CD8-positive, alpha-beta memory T cell (primary cell): ENCODE data around the gene TSPAN19. TPM values are rescaled to one million over a fixed set of nuclear protein-coding genes. Genes with fewer than 3 reads are reported as not detected.

Source experiments
- CTCF ChIA-PET: fragments of 350-600 bp; sonication (Branson Sonifier 250); formaldehyde crosslinking; loops from one replicate; lab custom pipeline; 2021; ENCODE audit warnings: antibody characterized with exemption; lab: Charles Lee
- POLR2A ChIA-PET: fragments of 350-600 bp; sonication (Branson Sonifier 250); formaldehyde crosslinking; loops from one replicate; lab custom pipeline; 2021; ENCODE audit warnings: antibody characterized with exemption; lab: Charles Lee
- DNase-seq, 5 donors: peaks; one replicate each; pipeline versions ENCODE4 v3.0.0 to v3.0.0-alpha.2; 2020 to 2022; ENCODE audit warnings: mixed read lengths in 1 of 5
- H3K27ac ChIP-seq: one replicate; pipeline ENCODE4 v1.7.0; 2013; ENCODE audit warnings: low read depth, mild to moderate bottlenecking, low read length, moderate library complexity
- H3K27me3 ChIP-seq: 2 replicates; pipeline ENCODE4 v1.7.0; 2013; ENCODE audit warnings: low read length, mild to moderate bottlenecking; ENCODE audit not compliant: insufficient read depth, poor library complexity, severe bottlenecking
- H3K36me3 ChIP-seq: 2 replicates; pipeline ENCODE4 v1.7.0; 2013; ENCODE audit warnings: mild to moderate bottlenecking, low read length, moderate library complexity; ENCODE audit not compliant: insufficient read depth
- H3K4me1 ChIP-seq: 2 replicates; pipeline ENCODE4 v1.7.0; 2013; ENCODE audit warnings: mild to moderate bottlenecking, low read length, moderate library complexity; ENCODE audit not compliant: insufficient read depth
- H3K4me3 ChIP-seq: 2 replicates; pipeline ENCODE4 v1.7.0; 2013; ENCODE audit warnings: mild to moderate bottlenecking, low read length
- H3K9me3 ChIP-seq: 2 replicates; pipeline ENCODE4 v1.7.0; 2013; ENCODE audit warnings: mild to moderate bottlenecking, low read length
- H3K27ac Mint-ChIP-seq, 8 donors: one replicate each; pipeline ENCODE4 v1.8.0; 2020 to 2021; ENCODE audit warnings: mixed read lengths in 8 of 8, mild to moderate bottlenecking in 6 of 8, inconsistent platforms in 3 of 8, moderate library complexity in 3 of 8
- H3K27me3 Mint-ChIP-seq, 2 donors: one replicate each; pipeline ENCODE4 v1.8.0; 2020 to 2021; ENCODE audit warnings: mixed read lengths in 2 of 2, mild to moderate bottlenecking in 1 of 2, moderate library complexity in 1 of 2
- H3K36me3 Mint-ChIP-seq, 3 donors: one replicate each; pipeline ENCODE4 v1.8.0; 2020 to 2021; ENCODE audit warnings: mixed read lengths in 3 of 3, inconsistent platforms in 1 of 3, mild to moderate bottlenecking in 1 of 3
- H3K4me1 Mint-ChIP-seq, 3 donors: one replicate each; pipeline ENCODE4 v1.8.0; 2020 to 2021; ENCODE audit warnings: mixed read lengths in 3 of 3, inconsistent platforms in 1 of 3, mild to moderate bottlenecking in 1 of 3
- H3K4me3 Mint-ChIP-seq, 7 donors: one replicate each; pipeline ENCODE4 v1.8.0; 2020 to 2021; ENCODE audit warnings: mixed read lengths in 7 of 7, mild to moderate bottlenecking in 6 of 7, moderate library complexity in 4 of 7, inconsistent platforms in 2 of 7
- H3K9me3 Mint-ChIP-seq, 5 donors: one replicate each; pipeline ENCODE4 v1.8.0; 2020 to 2022; ENCODE audit warnings: mixed read lengths in 5 of 5, mild to moderate bottlenecking in 3 of 5, moderate library complexity in 2 of 5, inconsistent platforms in 1 of 5
- polyA plus RNA-seq: library from polyadenylated mRNA; unstranded; fragments of 300-500 nt; fragmentation: Illumina TruSeq; gene quantifications from one replicate; pipeline ENCODE4 v1.2.3, GENCODE V29; 2021
- total RNA-seq, 2 experiments: library from RNA; stranded (reverse); gene quantifications; one replicate each; pipeline ENCODE4 v1.2.3, GENCODE V29; 2021

The TSPAN19 gene
- total and polyA plus RNA-seq, 3 experiments from 2014 or later, result not detected

DNA sequence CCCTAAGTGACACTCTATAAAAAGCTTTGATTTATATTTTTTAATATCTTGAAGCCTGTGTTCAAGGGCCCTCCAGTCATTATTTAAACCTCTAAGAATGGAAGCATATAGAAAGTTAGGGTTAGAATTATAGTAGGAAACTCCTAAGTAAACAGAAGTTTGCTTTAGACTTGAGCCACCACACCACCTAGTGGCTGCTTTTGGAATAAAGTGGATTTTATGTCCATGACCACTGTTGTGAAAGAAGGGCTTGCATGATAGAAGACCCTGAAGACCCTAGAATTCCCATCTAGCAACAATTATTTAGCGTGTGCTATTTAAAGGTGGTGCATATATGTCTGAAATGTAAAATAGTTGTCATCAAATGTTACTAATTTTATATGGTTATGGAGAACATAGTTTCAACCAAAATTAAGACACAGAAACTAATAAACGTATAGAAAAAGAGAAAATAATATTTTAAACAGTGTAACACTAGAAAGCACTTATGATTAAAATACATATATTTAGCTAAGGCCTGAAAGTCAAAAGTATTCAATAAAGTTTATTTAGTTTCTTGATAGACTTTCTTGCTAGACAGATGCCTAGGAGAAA lies 21.4 kb upstream of the TSPAN19 start:
- Histone ChIP-seq H3K9me3 (no peaks in the 10 kb centered on the region), H3K27me3 (no peaks in the 10 kb centered on the region), H3K4me1 (no peaks in the 10 kb centered on the region), H3K27ac (no peak overlapping the region), H3K4me3 (no peak overlapping the region), H3K36me3 (no peaks in the 10 kb centered on the region)
- H3K4me3 Mint-ChIP-seq, result no peak overlapping the region
- peaks cover 0 to 9% (median 0%) of the 10 kb centered on the region in 5 donors for H3K9me3 Mint-ChIP-seq
- peak in 1 of 5 donors; percentile 19 for DNase-seq
- CTCF ChIA-PET, result no interaction called here
- H3K27ac Mint-ChIP-seq, result no peak overlapping the region
- peaks cover 0 to 1% of the 10 kb centered on the region in 2 donors for H3K27me3 Mint-ChIP-seq
- H3K36me3 Mint-ChIP-seq, result no peaks in the 10 kb centered on the region
- POLR2A ChIA-PET, result no interaction called here
- H3K4me1 Mint-ChIP-seq, result no peaks in the 10 kb centered on the region

DNA sequence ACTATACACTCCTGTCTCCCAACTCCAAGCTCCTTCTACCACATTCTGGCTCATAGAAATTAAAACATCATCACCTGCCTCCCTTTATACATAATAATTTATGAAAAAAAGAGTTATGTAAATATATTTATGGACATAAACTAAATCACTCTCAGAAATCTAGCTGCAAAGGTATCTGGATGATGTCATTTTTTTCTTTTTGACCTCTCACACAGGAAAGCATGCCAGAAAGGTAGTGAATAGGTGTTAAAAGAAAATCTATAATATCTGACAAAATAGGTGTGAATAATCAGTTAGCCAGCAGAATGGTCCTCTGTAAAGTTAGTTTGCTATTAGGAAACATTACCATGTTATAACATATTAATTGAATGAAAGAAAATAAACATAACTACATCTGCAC lies 7.8 kb upstream of the TSPAN19 start:
- Histone ChIP-seq H3K4me3 (no peak overlapping the region), H3K36me3 (no peaks in the 10 kb centered on the region), H3K27ac (no peak overlapping the region), H3K27me3 (no peaks in the 10 kb centered on the region), H3K4me1 (no peaks in the 10 kb centered on the region), H3K9me3 (no peaks in the 10 kb centered on the region)
- Mint-ChIP-seq H3K9me3 (peaks cover 0 to 2% (median 2%) of the 10 kb centered on the region in 5 donors), H3K36me3 (no peaks in the 10 kb centered on the region), H3K4me1 (no peaks in the 10 kb centered on the region), H3K4me3 (no peak overlapping the region), H3K27me3 (no peaks in the 10 kb centered on the region), H3K27ac (no peak overlapping the region)
- ChIA-PET CTCF (no interaction called here), POLR2A (no interaction called here)
- DNase-seq, result no peak

GRCh38 chr12:85041395-85041794 lies 5.3 kb upstream of the TSPAN19 start:
- Mint-ChIP-seq H3K36me3 (no peaks in the 10 kb centered on the region), H3K27me3 (no peaks in the 10 kb centered on the region), H3K4me1 (peaks cover 0 to 1% (median under 1%) of the 10 kb centered on the region in 3 donors), H3K27ac (no peak overlapping the region), H3K4me3 (no peak overlapping the region), H3K9me3 (peaks cover 0 to 4% (median 2%) of the 10 kb centered on the region in 5 donors)
- DNase-seq, result no peak
- no peak overlapping the region for H3K4me3 ChIP-seq
- H3K4me1 ChIP-seq, result no peaks in the 10 kb centered on the region
- CTCF ChIA-PET, result no interaction called here
- no peaks in the 10 kb centered on the region for H3K36me3 ChIP-seq
- POLR2A ChIA-PET, result no interaction called here
- H3K27ac ChIP-seq, result no peak overlapping the region
- no peaks in the 10 kb centered on the region for H3K9me3 ChIP-seq
- no peaks in the 10 kb centered on the region for H3K27me3 ChIP-seq

DNA sequence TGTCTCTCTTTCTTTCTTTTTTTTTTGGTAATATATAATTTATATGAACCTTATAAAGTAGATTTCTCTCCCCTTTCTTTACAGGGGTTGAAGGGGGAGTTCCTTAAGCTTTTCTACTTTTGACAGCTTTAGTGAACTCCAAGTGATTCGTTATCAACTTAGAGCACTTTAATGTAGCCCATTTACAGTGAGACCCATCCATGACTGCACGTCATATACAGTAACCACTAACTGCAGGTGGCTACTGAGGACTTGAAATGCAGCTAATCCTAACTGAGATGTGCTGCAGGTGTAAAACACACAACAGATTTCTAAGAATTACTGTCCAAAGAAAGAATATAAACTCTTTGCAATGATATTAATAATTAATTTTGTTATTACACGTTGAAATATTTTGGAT lies 656 bp upstream of the TSPAN19 start:
- Histone ChIP-seq H3K27ac (no peak overlapping the region), H3K4me3 (no peak overlapping the region), H3K4me1 (no peaks in the 10 kb centered on the region), H3K9me3 (no peaks in the 10 kb centered on the region), H3K27me3 (no peaks in the 10 kb centered on the region), H3K36me3 (no peaks in the 10 kb centered on the region)
- peak overlapping the region in 6 of 7 donors; percentile 11 to 68 (median 40) for H3K4me3 Mint-ChIP-seq
- POLR2A ChIA-PET, result no interaction called here
- peaks cover 0 to 5% (median 2%) of the 10 kb centered on the region in 5 donors for H3K9me3 Mint-ChIP-seq
- peaks cover 3 to 7% (median 4%) of the 10 kb centered on the region in 3 donors for H3K4me1 Mint-ChIP-seq
- no peak for DNase-seq
- H3K27me3 Mint-ChIP-seq, result peaks cover 0 to 3% of the 10 kb centered on the region in 2 donors
- H3K27ac Mint-ChIP-seq, result no peak overlapping the region
- no peaks in the 10 kb centered on the region for H3K36me3 Mint-ChIP-seq
- CTCF ChIA-PET, result no interaction called here

DNA sequence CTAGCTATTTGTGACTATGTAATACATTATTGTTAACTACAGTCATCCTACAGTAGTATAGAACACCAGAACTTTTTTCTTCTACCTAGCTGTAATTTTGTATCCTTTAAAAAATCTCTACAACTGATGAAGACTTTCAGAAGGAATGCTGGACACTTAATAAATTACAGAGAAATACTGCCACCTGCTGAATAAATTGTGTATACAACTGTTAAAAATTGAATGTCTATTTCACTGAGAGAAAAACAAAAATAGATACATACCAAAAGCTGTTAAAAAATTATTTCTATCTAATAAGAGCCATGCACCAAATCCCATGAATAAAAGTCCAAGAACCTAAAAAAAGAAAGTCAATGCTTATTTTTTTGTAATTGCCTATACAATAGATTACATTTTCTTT lies 6.6 kb downstream of the TSPAN19 start:
- peaks cover 0 to 3% of the 10 kb centered on the region in 2 donors for H3K27me3 Mint-ChIP-seq

GRCh38 chr12:85018098-85018497 lies 18.0 kb downstream of the TSPAN19 start:
- no peaks in the 10 kb centered on the region for H3K36me3 ChIP-seq
- H3K4me3 Mint-ChIP-seq, result no peak overlapping the region
- no peak overlapping the region for H3K27ac Mint-ChIP-seq
- H3K27me3 ChIP-seq, result no peaks in the 10 kb centered on the region
- no peak overlapping the region for H3K27ac ChIP-seq
- no peaks in the 10 kb centered on the region for H3K36me3 Mint-ChIP-seq
- ChIA-PET POLR2A (no interaction called here), CTCF (no interaction called here)
- H3K4me3 ChIP-seq, result no peak overlapping the region
- H3K4me1 Mint-ChIP-seq, result no peaks in the 10 kb centered on the region
- no peaks in the 10 kb centered on the region for H3K27me3 Mint-ChIP-seq
- H3K9me3 ChIP-seq, result no peaks in the 10 kb centered on the region
- DNase-seq, result no peak
- H3K4me1 ChIP-seq, result no peaks in the 10 kb centered on the region
- H3K9me3 Mint-ChIP-seq, result no peaks in the 10 kb centered on the region

More for the DNA sequence above, 6.6 kb downstream of the TSPAN19 start:
- Histone ChIP-seq H3K27ac (no peak overlapping the region), H3K4me1 (no peaks in the 10 kb centered on the region), H3K9me3 (no peaks in the 10 kb centered on the region), H3K36me3 (no peaks in the 10 kb centered on the region), H3K4me3 (no peak overlapping the region), H3K27me3 (no peaks in the 10 kb centered on the region)
- Mint-ChIP-seq H3K4me1 (no peaks in the 10 kb centered on the region), H3K9me3 (peaks cover 0 to 2% (median 0%) of the 10 kb centered on the region in 5 donors), H3K36me3 (no peaks in the 10 kb centered on the region), H3K27ac (no peak overlapping the region), H3K4me3 (no peak overlapping the region)
- DNase-seq, result peak in 1 of 5 donors; percentile 5
- POLR2A ChIA-PET, result no interaction called here
- CTCF ChIA-PET, result interaction anchor here (1.4 to 1.6 kb wide), 2 partner anchors 21 to 155 kb away, joined by 3 to 5 read pairs; no protein-coding TSS in a partner anchor

DNA sequence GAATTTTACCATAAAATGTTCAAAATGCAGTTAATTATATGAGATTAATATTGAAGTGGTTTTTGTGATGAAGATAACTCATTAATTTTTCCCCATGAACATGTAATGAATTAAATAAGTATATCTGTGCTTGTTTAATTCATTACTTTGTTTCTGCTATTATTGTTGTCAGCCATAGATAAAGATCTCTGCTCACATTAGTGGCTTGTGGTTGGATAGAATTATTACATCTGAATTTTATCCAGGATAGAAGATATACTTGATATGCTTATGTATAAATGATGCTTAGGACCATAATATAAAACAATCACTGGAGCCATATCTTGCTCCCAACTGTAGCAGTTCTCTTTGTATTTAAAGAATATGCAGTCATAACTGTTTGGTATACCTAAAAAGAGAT lies 18.5 kb downstream of the TSPAN19 start:
- Mint-ChIP-seq H3K4me1 (no peaks in the 10 kb centered on the region), H3K9me3 (no peaks in the 10 kb centered on the region), H3K27me3 (no peaks in the 10 kb centered on the region), H3K27ac (no peak overlapping the region), H3K36me3 (no peaks in the 10 kb centered on the region), H3K4me3 (no peak overlapping the region)
- H3K27ac ChIP-seq, result no peak overlapping the region
- no peak overlapping the region for H3K4me3 ChIP-seq
- DNase-seq, result no peak
- H3K4me1 ChIP-seq, result no peaks in the 10 kb centered on the region
- H3K9me3 ChIP-seq, result no peaks in the 10 kb centered on the region
- ChIA-PET CTCF (no interaction called here), POLR2A (no interaction called here)
- H3K27me3 ChIP-seq, result no peaks in the 10 kb centered on the region
- no peaks in the 10 kb centered on the region for H3K36me3 ChIP-seq

DNA sequence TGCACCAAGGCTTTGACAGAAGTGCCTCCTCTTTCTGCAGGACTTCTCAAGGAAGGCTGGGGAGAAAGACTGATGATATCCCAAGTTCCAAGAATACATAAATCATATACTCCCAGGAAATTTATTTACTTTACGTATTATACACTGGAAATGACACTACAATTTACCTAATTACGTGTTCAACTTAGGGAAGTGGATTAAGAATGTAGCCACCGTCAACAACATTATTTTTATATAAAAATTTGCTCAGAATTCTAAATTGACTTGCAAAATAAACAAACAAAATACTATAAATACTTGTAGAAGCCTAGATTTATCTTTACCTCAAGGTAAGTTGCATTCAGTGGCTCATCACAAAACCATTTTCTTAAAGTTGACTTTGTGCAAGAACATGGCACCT lies 18.9 kb downstream of the TSPAN19 start:
- H3K4me1 Mint-ChIP-seq, result no peaks in the 10 kb centered on the region

More for the DNA sequence above, 18.9 kb downstream of the TSPAN19 start:
- Histone ChIP-seq H3K36me3 (no peaks in the 10 kb centered on the region), H3K9me3 (no peaks in the 10 kb centered on the region), H3K4me3 (no peak overlapping the region), H3K27me3 (no peaks in the 10 kb centered on the region), H3K27ac (no peak overlapping the region), H3K4me1 (no peaks in the 10 kb centered on the region)
- ChIA-PET POLR2A (no interaction called here), CTCF (no interaction called here)
- no peaks in the 10 kb centered on the region for H3K27me3 Mint-ChIP-seq
- no peak for DNase-seq
- H3K4me3 Mint-ChIP-seq, result no peak overlapping the region
- H3K36me3 Mint-ChIP-seq, result no peaks in the 10 kb centered on the region
- no peaks in the 10 kb centered on the region for H3K9me3 Mint-ChIP-seq
- no peak overlapping the region for H3K27ac Mint-ChIP-seq
